ENCODE data around the gene TMEM151B.

TMEM151B gene

GRCh38 chr6:44237813-44238433 lies 32.3 kb upstream of the TMEM151B start:
- TF ChIP-seq CTCF (IDR thresholded peaks at IDR 0.05; ENCODE audit: borderline replicate concordance, control extremely low read depth, extremely low read depth, insufficient read depth, missing control alignments) = peak; percentile 98
- in situ Hi-C loops (cut with MboI; ENCODE audit: low sequenced_read_pairs, unreplicated experiment) = no loop called here
- peak; percentile 90 for DNase-seq (ENCODE audit: low spot score)

- in situ Hi-C loops (cut with MboI; ENCODE audit: low sequenced_read_pairs, unreplicated experiment) = no loop called here
- DNase-seq (ENCODE audit: low spot score) = no peak
- TF ChIP-seq CTCF (IDR thresholded peaks at IDR 0.05; ENCODE audit: borderline replicate concordance, control extremely low read depth, extremely low read depth, insufficient read depth, missing control alignments) = no peak
Observed at GRCh38 chr6:44238687-44239350, 31.4 kb upstream of the TMEM151B start.

- TF ChIP-seq CTCF (IDR thresholded peaks at IDR 0.05; ENCODE audit: borderline replicate concordance, control extremely low read depth, extremely low read depth, insufficient read depth, missing control alignments) = no peak
- no peak for DNase-seq (ENCODE audit: low spot score)
- in situ Hi-C loops (cut with MboI; ENCODE audit: low sequenced_read_pairs, unreplicated experiment) = no loop called here
Observed at GRCh38 chr6:44243345-44243744, 26.9 kb upstream of the TMEM151B start.

GRCh38 chr6:44245391-44245911 lies 24.8 kb upstream of the TMEM151B start:
- in situ Hi-C loops (cut with MboI; ENCODE audit: low sequenced_read_pairs, unreplicated experiment) = no loop called here
- TF ChIP-seq CTCF (IDR thresholded peaks at IDR 0.05; ENCODE audit: borderline replicate concordance, control extremely low read depth, extremely low read depth, insufficient read depth, missing control alignments) = no peak
- DNase-seq (ENCODE audit: low spot score) = no peak

GRCh38 chr6:44245912-44246662 lies 24.2 kb upstream of the TMEM151B start:
- TF ChIP-seq CTCF (IDR thresholded peaks at IDR 0.05; ENCODE audit: borderline replicate concordance, control extremely low read depth, extremely low read depth, insufficient read depth, missing control alignments) = peak; percentile 59
- in situ Hi-C loops (cut with MboI; ENCODE audit: low sequenced_read_pairs, unreplicated experiment) = no loop called here
- peak; percentile 89 for DNase-seq (ENCODE audit: low spot score)

GRCh38 chr6:44246663-44247337 lies 23.4 kb upstream of the TMEM151B start, which contains the start of gene HSP90AB1:
HSP90AB1 (plus strand) TSS chr6:44247101; CDS start chr6:44248630, 1,529 bp downstream.
- in situ Hi-C loops (cut with MboI; ENCODE audit: low sequenced_read_pairs, unreplicated experiment) = no loop called here
- DNase-seq (ENCODE audit: low spot score) = peak; percentile 94
- TF ChIP-seq CTCF (IDR thresholded peaks at IDR 0.05; ENCODE audit: borderline replicate concordance, control extremely low read depth, extremely low read depth, insufficient read depth, missing control alignments) = no peak

All from GM13976 (cell line).